Measurements from ENCODE around the gene DENND4A. TPM values are rescaled to one million over a fixed set of nuclear protein-coding genes. Genes with fewer than 3 reads are reported as not detected.

Gene DENND4A
- total and polyA plus RNA-seq, 9 of the 15 experiments (the other 6 are each of a cell fraction or from before 2014, with no cell fraction given): 6.8 to 32.3 (median 19.9) TPM

GRCh38 chr15:65837301-65838294 lies 45.5 kb upstream of the DENND4A start (continued):
- no peak for TF ChIP-seq ZNF785 (CRISPR knock-in tag; IDR thresholded peaks at IDR 0.05)
- 0 out of 4 replicates have a peak, but pooled peaks of 1 of the 2 experiments have one; percentile 12 for TF ChIP-seq FOXA3 (CRISPR knock-in tag; conservative IDR thresholded peaks at IDR 0.05 in 1 of 2, IDR thresholded peaks at IDR 0.05 in 1 of 2)
- no peak for TF ChIP-seq ARID4B (CRISPR knock-in tag; IDR thresholded peaks at IDR 0.05)
- TF ChIP-seq ADNP (tag; IDR thresholded peaks at IDR 0.05): no peak
- TF ChIP-seq CREB3 (tag; conservative IDR thresholded peaks at IDR 0.05; ENCODE audit: low read depth): no peak
- TF ChIP-seq ZHX1 (conservative IDR thresholded peaks at IDR 0.05; ENCODE audit: low read length): no peak
- no peak; the same call in 1 of the 2 replicates for TF ChIP-seq CBFA2T2 (conservative IDR thresholded peaks at IDR 0.05)
- peak; percentile 55 for TF ChIP-seq RBBP5 (IDR thresholded peaks at IDR 0.05; ENCODE audit: borderline replicate concordance, insufficient read depth, low read length, poor library complexity, severe bottlenecking)
- TF ChIP-seq ZEB2 (IDR thresholded peaks at IDR 0.05): peak; percentile 82
- no peak for TF ChIP-seq ZNF280A (IDR thresholded peaks at IDR 0.05; ENCODE audit: low read depth, partially characterized antibody)
